Measurements from ENCODE around the gene TSPAN4. TPM values are rescaled to one million over a fixed set of nuclear protein-coding genes. Genes with fewer than 3 reads are reported as not detected.
A peak's percentile ranks its signal among the peaks of the same experiment; 100 is the strongest.

Gene TSPAN4
- total and polyA plus RNA-seq, 9 of the 15 experiments (the other 6 are each of a cell fraction or from before 2014, with no cell fraction given) = 0.07 to 31.0 (median 15.7) TPM

DNA sequence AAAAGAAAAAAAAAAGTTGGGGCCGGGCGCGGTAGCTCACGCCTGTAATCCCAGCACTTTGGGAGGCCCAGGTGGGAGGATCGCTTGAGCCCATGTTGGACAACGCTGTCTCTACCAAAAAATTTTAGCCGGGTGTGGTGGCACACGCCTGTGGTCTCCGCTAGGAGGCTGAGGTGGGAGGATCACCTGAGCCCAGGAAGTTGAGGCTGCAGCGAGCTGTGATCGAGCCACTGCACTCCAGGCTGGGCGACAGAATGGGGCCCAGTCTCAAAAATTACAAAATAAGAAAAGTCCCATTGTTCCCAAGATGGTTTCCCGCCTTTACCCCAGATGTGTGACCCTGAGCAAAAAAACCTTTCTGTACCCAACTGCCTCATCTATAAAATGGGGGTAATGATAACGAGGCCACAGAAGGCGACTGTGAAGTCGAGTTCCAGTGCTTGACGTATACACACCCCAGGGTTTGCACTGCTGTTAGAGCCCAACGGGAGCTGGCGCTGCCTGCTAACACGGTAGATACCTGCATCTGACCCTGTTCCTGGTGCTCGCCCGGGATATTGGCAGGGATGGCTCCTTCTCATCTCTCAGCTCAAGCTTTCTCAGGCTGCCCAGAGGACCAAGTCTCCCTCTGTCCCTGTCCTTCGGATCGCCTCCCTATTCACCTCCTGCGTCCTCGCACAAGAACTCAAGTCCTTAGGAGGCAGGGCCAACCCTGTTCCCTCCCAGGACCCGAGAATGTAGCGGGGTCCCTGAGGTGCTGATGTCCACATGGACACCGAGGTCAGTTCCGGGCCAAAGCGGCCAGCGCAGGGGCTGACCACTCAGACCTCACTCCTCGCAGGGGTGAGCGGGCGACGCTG, 34.0 kb upstream of the TSPAN4 start (continued):
- no peak for TF ChIP-seq JUND (IDR thresholded peaks at IDR 0.05; ENCODE audit: borderline replicate concordance, low read depth, low read length)
- TF ChIP-seq JUND (tag; IDR thresholded peaks at IDR 0.05; ENCODE audit: borderline replicate concordance, low read depth, low read length) = no peak
- TF ChIP-seq TBP (optimal IDR thresholded peaks at IDR 0.05; ENCODE audit: low read depth, low read length) = no peak
- TF ChIP-seq ZNF133 (CRISPR knock-in tag; IDR thresholded peaks at IDR 0.05) = no peak
- TF ChIP-seq, protein P1, sequence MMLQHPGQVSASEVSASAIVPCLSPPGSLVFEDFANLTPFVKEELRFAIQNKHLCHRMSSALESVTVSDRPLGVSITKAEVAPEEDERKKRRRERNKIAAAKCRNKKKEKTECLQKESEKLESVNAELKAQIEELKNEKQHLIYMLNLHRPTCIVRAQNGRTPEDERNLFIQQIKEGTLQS (IDR thresholded peaks at IDR 0.05) = no peak
- TF ChIP-seq, protein P1 (CRISPR knock-in tag; conservative IDR thresholded peaks at IDR 0.05) = peak; percentile 79
- TF ChIP-seq FOXK1 (CRISPR knock-in tag; IDR thresholded peaks at IDR 0.05; ENCODE audit: borderline replicate concordance) = 0 out of 2 replicates have a peak, but pooled peaks have one; percentile 56
- no peak for TF ChIP-seq XRCC4 (IDR thresholded peaks at IDR 0.05; ENCODE audit: extremely low read depth, insufficient read depth, insufficient read length)
- peak in 1 of 2 experiments; percentile 59; a peak in 1 of 4 replicates for TF ChIP-seq FOXA3 (CRISPR knock-in tag; conservative IDR thresholded peaks at IDR 0.05 in 1 of 2, IDR thresholded peaks at IDR 0.05 in 1 of 2)
- TF ChIP-seq PTRF (tag; IDR thresholded peaks at IDR 0.05) = no peak
- TF ChIP-seq, protein P2, sequence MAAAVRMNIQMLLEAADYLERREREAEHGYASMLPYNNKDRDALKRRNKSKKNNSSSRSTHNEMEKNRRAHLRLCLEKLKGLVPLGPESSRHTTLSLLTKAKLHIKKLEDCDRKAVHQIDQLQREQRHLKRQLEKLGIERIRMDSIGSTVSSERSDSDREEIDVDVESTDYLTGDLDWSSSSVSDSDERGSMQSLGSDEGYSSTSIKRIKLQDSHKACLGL (CRISPR knock-in tag; IDR thresholded peaks at IDR 0.05; ENCODE audit: borderline replicate concordance, poor library complexity, severe bottlenecking) = no peak
- TF ChIP-seq CBX1 (IDR thresholded peaks at IDR 0.05; ENCODE audit: low read depth) = peak; percentile 13; the same call in 1 of the 2 replicates
- TF ChIP-seq ATF7 (IDR thresholded peaks at IDR 0.05) = no peak
- no peak for TF ChIP-seq ZNF436 (CRISPR knock-in tag; IDR thresholded peaks at IDR 0.05)
- TF ChIP-seq RUNX1 (IDR thresholded peaks at IDR 0.05; ENCODE audit: low read depth) = no peak
- TF ChIP-seq, protein P3, sequence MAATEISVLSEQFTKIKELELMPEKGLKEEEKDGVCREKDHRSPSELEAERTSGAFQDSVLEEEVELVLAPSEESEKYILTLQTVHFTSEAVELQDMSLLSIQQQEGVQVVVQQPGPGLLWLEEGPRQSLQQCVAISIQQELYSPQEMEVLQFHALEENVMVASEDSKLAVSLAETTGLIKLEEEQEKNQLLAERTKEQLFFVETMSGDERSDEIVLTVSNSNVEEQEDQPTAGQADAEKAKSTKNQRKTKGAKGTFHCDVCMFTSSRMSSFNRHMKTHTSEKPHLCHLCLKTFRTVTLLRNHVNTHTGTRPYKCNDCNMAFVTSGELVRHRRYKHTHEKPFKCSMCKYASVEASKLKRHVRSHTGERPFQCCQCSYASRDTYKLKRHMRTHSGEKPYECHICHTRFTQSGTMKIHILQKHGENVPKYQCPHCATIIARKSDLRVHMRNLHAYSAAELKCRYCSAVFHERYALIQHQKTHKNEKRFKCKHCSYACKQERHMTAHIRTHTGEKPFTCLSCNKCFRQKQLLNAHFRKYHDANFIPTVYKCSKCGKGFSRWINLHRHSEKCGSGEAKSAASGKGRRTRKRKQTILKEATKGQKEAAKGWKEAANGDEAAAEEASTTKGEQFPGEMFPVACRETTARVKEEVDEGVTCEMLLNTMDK (IDR thresholded peaks at IDR 0.05; ENCODE audit: borderline replicate concordance, insufficient read depth, low read depth, low read length, poor library complexity, severe bottlenecking) = peak; percentile 76
- TF ChIP-seq NR2C1 (IDR thresholded peaks at IDR 0.05) = no peak
- TF ChIP-seq NR2C1 (tag; IDR thresholded peaks at IDR 0.05) = no peak
- no peak for TF ChIP-seq FOS (IDR thresholded peaks at IDR 0.05; ENCODE audit: extremely low read depth, insufficient read length)

All from K562 (cell line).